SU-DHL-6 (cell line): ENCODE measurements around the gene BPIFB2.
"Not testable (repeated sequence)": the region's sequence is repeated elsewhere in the genome, so short reads cannot be mapped to it uniquely, and the experiment has no call there.

ENCODE experiments used
- H2AFZ ChIP-seq: fragments of 200-600 bp; sonication (generic); 2 replicates; pipeline ENCODE4 v1.6.1; 2014; ENCODE audit warnings: low read depth, mild to moderate bottlenecking, moderate library complexity, mixed read lengths, antibody characterized with exemption, low read length; ENCODE audit not compliant: severe bottlenecking
- H3F3A ChIP-seq: fragments of 200-600 bp; shearing (Covaris generic); 2 replicates; pipeline ENCODE4 v1.6.0; 2016; ENCODE audit warnings: antibody characterized with exemption, mild to moderate bottlenecking; ENCODE audit not compliant: insufficient read depth
- H3K27ac ChIP-seq: fragments of 200-600 bp; sonication (generic); 2 replicates; pipeline ENCODE4 v1.5.1; 2016; ENCODE audit warnings: low read depth, mild to moderate bottlenecking, low read length, moderate library complexity, mixed read lengths
- H3K27me3 ChIP-seq: fragments of 200-600 bp; sonication (generic), shearing (Covaris generic); 2 replicates; pipeline ENCODE4 v1.6.0; 2014; ENCODE audit warnings: mild to moderate bottlenecking, low read length
- H3K36me3 ChIP-seq: fragments of 200-600 bp; sonication (generic); 2 replicates; pipeline ENCODE4 v1.6.1; 2014; ENCODE audit warnings: mild to moderate bottlenecking, low read length, mixed read lengths
- H3K4me2 ChIP-seq: fragments of 300-600, 200-600 bp; shearing (Covaris generic), sonication (generic); 2 replicates; pipeline ENCODE4 v1.6.0; 2014; ENCODE audit warnings: low read length, low read depth, mild to moderate bottlenecking; ENCODE audit not compliant: poor library complexity, severe bottlenecking
- H3K4me3 ChIP-seq: fragments of 200-600 bp; sonication (generic); 2 replicates; pipeline ENCODE4 v1.5.1; 2014; ENCODE audit warnings: antibody characterized with exemption, low read length, mild to moderate bottlenecking, mixed read lengths; ENCODE audit not compliant: insufficient read depth, poor library complexity, severe bottlenecking
- H3K79me2 ChIP-seq: fragments of 200-600 bp; sonication (generic); 2 replicates; pipeline ENCODE4 v1.6.1; 2014; ENCODE audit warnings: mild to moderate bottlenecking, low read length, moderate library complexity; ENCODE audit not compliant: insufficient read depth
- H3K9ac ChIP-seq: fragments of 200-600 bp; sonication (generic); 2 replicates; pipeline ENCODE4 v1.7.0; 2014; ENCODE audit warnings: mild to moderate bottlenecking, low read length
- H3K9me2 ChIP-seq: fragments of 200-600 bp; sonication (generic); replicated peaks from 2 replicates; pipeline ENCODE4 v1.6.1; 2014; ENCODE audit warnings: low read length; ENCODE audit not compliant: insufficient read depth
- H3K9me3 ChIP-seq: fragments of 200-600 bp; sonication (generic); 2 replicates; pipeline ENCODE4 v1.6.1; 2014; ENCODE audit warnings: low read length, mixed read lengths; ENCODE audit not compliant: insufficient read depth
- H4K20me1 ChIP-seq: fragments of 200-600 bp; sonication (generic); 2 replicates; pipeline ENCODE4 v1.6.1; 2014; ENCODE audit warnings: low read depth, mild to moderate bottlenecking, antibody characterized with exemption, low read length, moderate library complexity, mixed read lengths
- EZH2phosphoT487 ChIP-seq: fragments of 200-600 bp; sonication (generic), shearing (Covaris generic); conservative IDR thresholded peaks from 2 replicates; pipeline ENCODE4 v1.6.1; 2018; ENCODE audit warnings: mild to moderate bottlenecking, antibody characterized with exemption, low read length, moderate library complexity, mixed read lengths
- TF ChIP-seq, protein P1 (sequence below): fragments of 200-600 bp; sonication (generic); IDR thresholded peaks from one replicate; pipeline ENCODE4 v1.5.1; 2017; ENCODE audit warnings: antibody characterized with exemption, mild to moderate bottlenecking, low read length, moderate library complexity; ENCODE audit not compliant: insufficient read depth, poor library complexity, severe bottlenecking

The BPIFB2 gene

DNA sequence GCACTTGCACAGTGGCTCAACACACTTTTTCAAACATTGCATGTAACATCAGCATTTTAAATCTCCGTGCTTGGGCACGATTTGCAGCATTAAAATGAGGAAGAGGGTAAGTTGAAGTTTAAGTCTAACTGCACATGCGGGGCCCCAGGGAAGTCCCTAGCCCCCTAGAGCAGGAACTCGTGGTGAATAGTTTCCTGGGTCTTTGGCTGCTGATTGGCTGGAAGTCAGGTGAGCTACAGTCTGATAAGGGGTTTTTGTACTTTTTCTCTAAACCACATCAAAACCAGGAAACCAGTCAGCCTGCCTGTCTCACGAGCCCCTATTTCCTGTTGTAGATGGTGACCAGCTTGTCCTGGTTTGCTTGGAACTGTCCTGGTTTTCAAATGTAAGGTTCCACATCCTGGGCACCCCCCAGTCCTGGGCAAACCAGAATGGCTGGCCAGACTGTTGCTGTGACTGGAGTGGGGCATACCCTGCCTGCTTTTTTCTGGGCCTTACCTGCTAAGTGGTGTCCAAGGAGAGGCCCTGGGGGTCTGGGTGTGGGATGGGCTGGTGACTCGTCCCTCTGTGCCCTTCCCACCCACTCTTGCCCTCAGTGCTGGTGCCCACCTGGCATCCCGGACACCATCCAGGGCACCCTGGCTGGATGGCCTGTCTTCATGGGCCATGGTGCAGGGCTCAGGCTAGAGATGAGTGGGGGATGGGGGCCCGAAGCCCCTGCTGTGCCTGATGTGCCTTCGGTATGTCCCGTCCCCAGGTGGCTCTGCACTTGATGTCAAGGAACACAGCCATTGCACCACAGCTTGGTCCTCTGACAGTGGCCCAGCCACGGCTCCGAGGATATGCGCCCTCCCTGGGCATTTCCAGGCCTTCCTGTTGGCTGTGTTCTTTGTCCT is 35.1 kb upstream of the BPIFB2 start:
- peak overlapping the region; percentile 95 for H2AFZ ChIP-seq
- H3K4me3 ChIP-seq = peak overlapping the region; percentile 5

GRCh38 chr20:32973077-32973717 is 34.3 kb upstream of the BPIFB2 start:
- no peak overlapping the region for H3K4me3 ChIP-seq
- H3K27ac ChIP-seq = peak overlapping the region; percentile 89
- H3K79me2 ChIP-seq = no peaks in the 10 kb centered on the region
- TF ChIP-seq EZH2phosphoT487 = no peak
- TF ChIP-seq, protein P1, sequence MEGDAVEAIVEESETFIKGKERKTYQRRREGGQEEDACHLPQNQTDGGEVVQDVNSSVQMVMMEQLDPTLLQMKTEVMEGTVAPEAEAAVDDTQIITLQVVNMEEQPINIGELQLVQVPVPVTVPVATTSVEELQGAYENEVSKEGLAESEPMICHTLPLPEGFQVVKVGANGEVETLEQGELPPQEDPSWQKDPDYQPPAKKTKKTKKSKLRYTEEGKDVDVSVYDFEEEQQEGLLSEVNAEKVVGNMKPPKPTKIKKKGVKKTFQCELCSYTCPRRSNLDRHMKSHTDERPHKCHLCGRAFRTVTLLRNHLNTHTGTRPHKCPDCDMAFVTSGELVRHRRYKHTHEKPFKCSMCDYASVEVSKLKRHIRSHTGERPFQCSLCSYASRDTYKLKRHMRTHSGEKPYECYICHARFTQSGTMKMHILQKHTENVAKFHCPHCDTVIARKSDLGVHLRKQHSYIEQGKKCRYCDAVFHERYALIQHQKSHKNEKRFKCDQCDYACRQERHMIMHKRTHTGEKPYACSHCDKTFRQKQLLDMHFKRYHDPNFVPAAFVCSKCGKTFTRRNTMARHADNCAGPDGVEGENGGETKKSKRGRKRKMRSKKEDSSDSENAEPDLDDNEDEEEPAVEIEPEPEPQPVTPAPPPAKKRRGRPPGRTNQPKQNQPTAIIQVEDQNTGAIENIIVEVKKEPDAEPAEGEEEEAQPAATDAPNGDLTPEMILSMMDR = no peak
- H3F3A ChIP-seq = no peaks in the 10 kb centered on the region
- H2AFZ ChIP-seq = no peak overlapping the region
- no peaks in the 10 kb centered on the region for H3K36me3 ChIP-seq
- no peaks in the 10 kb centered on the region for H4K20me1 ChIP-seq
- no peaks in the 10 kb centered on the region for H3K9me3 ChIP-seq
- no peaks in the 10 kb centered on the region for H3K27me3 ChIP-seq
- no peaks in the 10 kb centered on the region for H3K9me2 ChIP-seq
- no peak overlapping the region for H3K9ac ChIP-seq
- H3K4me2 ChIP-seq = no peak overlapping the region

More for the DNA sequence above, 35.1 kb upstream of the BPIFB2 start:
- Histone ChIP-seq H3K9me2 (no peaks in the 10 kb centered on the region), H3K9me3 (no peaks in the 10 kb centered on the region), H3K36me3 (no peaks in the 10 kb centered on the region), H4K20me1 (no peaks in the 10 kb centered on the region), H3K27me3 (no peaks in the 10 kb centered on the region), H3K9ac (peak overlapping the region; percentile 42), H3K4me2 (peak overlapping the region; percentile 45), H3K79me2 (no peaks in the 10 kb centered on the region), H3K27ac (peak overlapping the region; percentile 89), H3F3A (no peaks in the 10 kb centered on the region)
- no peak for TF ChIP-seq EZH2phosphoT487
- TF ChIP-seq, protein P1 = no peak

GRCh38 chr20:32974204-32975064 is 33.1 kb upstream of the BPIFB2 start:
- H3K27ac ChIP-seq, H3K4me2 ChIP-seq, H3K9me2 ChIP-seq, H3K9me3 ChIP-seq, H3K27me3 ChIP-seq, H3K9ac ChIP-seq, H3K79me2 ChIP-seq, H3F3A ChIP-seq, H3K4me3 ChIP-seq, H3K36me3 ChIP-seq, H2AFZ ChIP-seq, H4K20me1 ChIP-seq: not testable (repeated sequence)

GRCh38 chr20:32975121-32975520 is 32.4 kb upstream of the BPIFB2 start:
- not testable (repeated sequence) for H3K36me3 ChIP-seq, H3K9me3 ChIP-seq, H4K20me1 ChIP-seq, H3K79me2 ChIP-seq, H3K9me2 ChIP-seq, H3K27me3 ChIP-seq, H3K27ac ChIP-seq, H3K9ac ChIP-seq, H2AFZ ChIP-seq, H3K4me2 ChIP-seq, H3K4me3 ChIP-seq, H3F3A ChIP-seq
